Vagina (tissue), 2 donors: ENCODE data around the gene TMEM145. TPM values are rescaled to one million over a fixed set of nuclear protein-coding genes. Genes with fewer than 3 reads are reported as not detected.
A peak's percentile ranks its signal among the peaks of the same experiment; 100 is the strongest.

Experiments used
- DNase-seq, 2 donors: peaks; one replicate each; pipeline ENCODE4 v3.0.0-alpha.2; 2017; ENCODE audit errors: extremely low spot score in 2 of 2
- H3K27ac ChIP-seq: fragments of 200-600 bp; sonication (generic); one replicate; pipeline ENCODE4 v1.5.1; 2019
- H3K27me3 ChIP-seq: fragments of 200-600 bp; sonication (generic); one replicate; pipeline ENCODE4 v1.5.1; 2019
- H3K36me3 ChIP-seq, 2 donors: fragments of 200-600 bp; sonication (generic); one replicate each; pipeline ENCODE4 v1.5.1; 2017 to 2019
- H3K4me1 ChIP-seq: fragments of 200-600 bp; sonication (generic); one replicate; pipeline ENCODE4 v1.5.1; 2019
- H3K4me3 ChIP-seq, 2 donors: fragments of 200-600 bp; sonication (generic); 1 replicate in 1 of 2; 2 replicates in 1 of 2; pipeline ENCODE4 v1.5.1; 2016 to 2019
- H3K9me3 ChIP-seq: fragments of 200-600 bp; sonication (generic); one replicate; pipeline ENCODE4 v1.5.1; 2019
- POLR2A ChIP-seq, 2 donors: fragments of 450-650 bp; IDR thresholded peaks; one replicate each; pipeline ENCODE4 v1.6.1; 2017; ENCODE audit warnings: antibody characterized with exemption in 2 of 2, mild to moderate bottlenecking in 2 of 2, moderate library complexity in 2 of 2
- POLR2AphosphoS5 ChIP-seq, 2 donors: sonication (generic); formaldehyde crosslinking; IDR thresholded peaks; one replicate each; pipeline ENCODE4 v1.9.0; 2017; ENCODE audit warnings: antibody characterized with exemption in 2 of 2, mild to moderate bottlenecking in 2 of 2, low read depth in 1 of 2; ENCODE audit not compliant: insufficient read depth in 1 of 2
- intact Hi-C: fragments of 100-400 bp; cut with DNase I; formaldehyde crosslinking; loops from one replicate; pipeline ENCODE4 v1.15.1; 2023
- total RNA-seq: library from RNA; depleted of rRNA; stranded (reverse); fragments of >200 nt; gene quantifications from one replicate; pipeline ENCODE4 v1.2.3, GENCODE V29; 2016
- TF ChIP-seq, protein P1 (sequence below), 3 experiments: fragments of 450-650 bp in 2 of 3; fragments of 200-600 bp in 1 of 3; sonication (generic) in 1 of 3; IDR thresholded peaks; one replicate each; pipeline ENCODE4 v1.5.1; 2017 to 2019; ENCODE audit warnings: antibody characterized with exemption in 3 of 3, mild to moderate bottlenecking in 2 of 3, moderate library complexity in 2 of 3

Gene TMEM145
- total RNA-seq, 1 donor from 2014 or later = not detected

DNA sequence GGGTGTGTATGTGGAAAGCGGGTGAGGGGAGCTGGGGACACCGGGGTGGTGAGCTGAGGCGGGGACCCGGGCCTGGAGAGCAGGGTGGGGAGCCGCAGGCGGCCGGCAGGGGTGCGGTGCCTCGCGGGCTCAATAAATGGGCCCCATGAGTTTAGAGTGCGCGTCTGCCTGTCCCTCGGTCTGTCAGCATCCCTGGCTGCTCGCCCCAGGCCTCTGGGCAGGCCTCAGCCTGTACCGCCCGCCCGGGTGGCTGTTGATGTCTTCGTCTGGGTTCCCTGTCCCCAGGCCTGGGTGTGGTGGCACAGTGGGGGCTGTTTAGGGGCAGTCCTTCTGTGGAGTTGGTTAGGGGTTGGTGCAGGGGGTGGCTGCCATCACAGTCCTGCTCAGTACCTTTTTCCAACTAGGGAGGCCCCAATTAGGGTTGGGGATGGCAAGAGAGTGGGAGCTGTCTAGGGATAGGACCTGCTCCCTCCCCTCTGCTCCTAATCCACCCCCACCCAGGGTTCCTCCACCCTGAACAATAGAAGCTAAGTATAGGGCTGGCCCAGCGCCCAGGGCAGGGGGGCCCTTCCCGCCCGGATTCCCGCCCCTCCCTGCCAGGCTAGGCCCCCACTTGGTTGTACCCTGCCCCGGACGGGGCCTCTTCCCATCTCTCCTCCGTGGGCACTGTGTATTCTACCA is 31.8 kb upstream of the TMEM145 start:
- Histone ChIP-seq H3K4me3 (peak overlapping the region; percentile 68 to 75), H3K4me1 (peaks cover 83% of the 10 kb centered on the region), H3K27me3 (no peaks in the 10 kb centered on the region), H3K9me3 (no peaks in the 10 kb centered on the region), H3K27ac (peak overlapping the region; percentile 100), H3K36me3 (no peaks in the 10 kb centered on the region)
- TF ChIP-seq POLR2A (IDR thresholded peaks at IDR 0.05) = no peak
- peak in 1 of 2 donors; percentile 30 for TF ChIP-seq POLR2AphosphoS5 (IDR thresholded peaks at IDR 0.05; ENCODE audit: insufficient read depth in 1 of 2, low read depth in 1 of 2)
- TF ChIP-seq, protein P1, sequence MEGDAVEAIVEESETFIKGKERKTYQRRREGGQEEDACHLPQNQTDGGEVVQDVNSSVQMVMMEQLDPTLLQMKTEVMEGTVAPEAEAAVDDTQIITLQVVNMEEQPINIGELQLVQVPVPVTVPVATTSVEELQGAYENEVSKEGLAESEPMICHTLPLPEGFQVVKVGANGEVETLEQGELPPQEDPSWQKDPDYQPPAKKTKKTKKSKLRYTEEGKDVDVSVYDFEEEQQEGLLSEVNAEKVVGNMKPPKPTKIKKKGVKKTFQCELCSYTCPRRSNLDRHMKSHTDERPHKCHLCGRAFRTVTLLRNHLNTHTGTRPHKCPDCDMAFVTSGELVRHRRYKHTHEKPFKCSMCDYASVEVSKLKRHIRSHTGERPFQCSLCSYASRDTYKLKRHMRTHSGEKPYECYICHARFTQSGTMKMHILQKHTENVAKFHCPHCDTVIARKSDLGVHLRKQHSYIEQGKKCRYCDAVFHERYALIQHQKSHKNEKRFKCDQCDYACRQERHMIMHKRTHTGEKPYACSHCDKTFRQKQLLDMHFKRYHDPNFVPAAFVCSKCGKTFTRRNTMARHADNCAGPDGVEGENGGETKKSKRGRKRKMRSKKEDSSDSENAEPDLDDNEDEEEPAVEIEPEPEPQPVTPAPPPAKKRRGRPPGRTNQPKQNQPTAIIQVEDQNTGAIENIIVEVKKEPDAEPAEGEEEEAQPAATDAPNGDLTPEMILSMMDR (IDR thresholded peaks at IDR 0.05) = no peak
- intact Hi-C loops = loop anchor here (2.0 kb wide), 1 partner anchor 26 kb away; the partner anchor contains the start of gene ERF
- no peak for DNase-seq

DNA sequence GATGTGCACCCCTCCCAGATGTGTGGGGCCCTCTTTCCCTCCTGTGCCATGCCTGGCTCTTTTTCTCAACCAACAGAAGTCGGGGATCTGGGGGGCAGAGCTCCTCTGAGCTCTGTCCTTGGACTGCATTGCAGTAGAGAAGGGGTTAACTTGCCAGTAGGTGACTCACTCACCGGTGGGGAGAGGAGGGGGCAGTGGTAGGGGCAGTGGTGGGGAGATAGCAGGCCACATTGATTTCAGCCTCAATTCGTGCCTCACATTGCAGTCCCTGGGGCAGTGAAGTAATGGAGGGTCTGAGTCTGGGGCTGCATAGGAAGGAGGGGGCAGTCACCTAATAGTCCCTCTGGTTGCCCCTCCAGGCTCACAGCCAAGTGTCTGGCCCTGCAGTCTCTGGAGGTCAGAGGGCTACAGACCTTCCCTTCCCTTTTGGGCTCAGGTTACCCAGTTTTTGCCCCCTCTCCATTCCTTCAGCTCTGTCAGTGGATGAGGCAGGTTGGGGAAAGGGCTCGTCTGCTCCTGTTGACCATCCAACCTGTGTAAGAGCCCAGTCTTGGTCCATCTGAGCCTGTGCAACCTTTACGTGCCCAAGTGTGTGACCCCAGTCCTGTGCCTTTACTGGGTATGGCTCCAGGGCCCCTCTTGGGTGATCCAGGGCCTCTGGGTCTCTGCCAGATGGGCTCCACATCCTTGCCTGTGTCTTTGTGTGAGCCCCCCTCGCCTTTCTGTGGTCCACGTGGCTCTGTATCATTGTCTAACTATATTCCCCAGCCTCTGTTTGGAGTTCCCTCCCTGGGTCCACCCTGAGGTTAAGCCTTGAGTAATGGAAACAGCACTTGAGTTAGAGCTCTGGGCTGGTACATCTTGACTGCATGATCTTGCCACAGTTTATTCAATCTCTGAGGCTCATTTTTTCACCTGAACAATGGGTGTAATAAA is 31.0 kb upstream of the TMEM145 start:
- intact Hi-C loops = loop anchor here (2.0 kb wide), 1 partner anchor 27 kb away; the partner anchor contains the start of gene ERF
- Histone ChIP-seq H3K9me3 (no peaks in the 10 kb centered on the region), H3K36me3 (peaks cover 0 to under 1% of the 10 kb centered on the region in 2 donors), H3K27me3 (no peaks in the 10 kb centered on the region), H3K4me3 (peak overlapping the region; percentile 68 to 75), H3K27ac (peak overlapping the region; percentile 100), H3K4me1 (peaks cover 83% of the 10 kb centered on the region)
- TF ChIP-seq POLR2AphosphoS5 (IDR thresholded peaks at IDR 0.05; ENCODE audit: insufficient read depth in 1 of 2, low read depth in 1 of 2) = no peak
- TF ChIP-seq, protein P1 (IDR thresholded peaks at IDR 0.05) = no peak
- no peak for TF ChIP-seq POLR2A (IDR thresholded peaks at IDR 0.05)
- no peak for DNase-seq

DNA sequence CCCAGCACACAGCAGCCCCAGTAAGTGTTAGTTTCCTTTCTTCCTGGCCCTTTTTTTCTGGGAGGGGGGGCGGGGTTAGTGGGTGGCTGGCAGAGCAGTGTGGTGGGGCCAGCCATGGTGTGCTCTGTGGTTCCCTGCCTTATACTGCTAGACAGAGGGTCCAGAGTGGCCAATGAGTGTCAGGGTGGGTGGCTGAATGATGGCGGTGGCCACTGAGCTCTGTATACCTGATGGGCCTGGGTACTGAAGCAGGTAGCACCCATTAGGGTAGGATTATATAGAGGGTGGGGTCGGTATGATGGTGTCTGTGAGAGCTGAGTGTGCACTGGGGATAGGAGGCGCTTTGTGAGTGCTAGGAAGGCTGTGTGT is 30.3 kb upstream of the TMEM145 start:
- intact Hi-C loops = no loop called here
- Histone ChIP-seq H3K4me1 (peaks cover 77% of the 10 kb centered on the region), H3K4me3 (peak overlapping the region; percentile 66 to 90), H3K9me3 (no peaks in the 10 kb centered on the region), H3K27ac (peak overlapping the region; percentile 100), H3K36me3 (peaks cover 0 to 8% of the 10 kb centered on the region in 2 donors), H3K27me3 (no peaks in the 10 kb centered on the region)
- TF ChIP-seq POLR2A (IDR thresholded peaks at IDR 0.05) (no peak), POLR2AphosphoS5 (IDR thresholded peaks at IDR 0.05; ENCODE audit: insufficient read depth in 1 of 2, low read depth in 1 of 2) (no peak)
- TF ChIP-seq, protein P1 (IDR thresholded peaks at IDR 0.05) = no peak
- DNase-seq = no peak

DNA sequence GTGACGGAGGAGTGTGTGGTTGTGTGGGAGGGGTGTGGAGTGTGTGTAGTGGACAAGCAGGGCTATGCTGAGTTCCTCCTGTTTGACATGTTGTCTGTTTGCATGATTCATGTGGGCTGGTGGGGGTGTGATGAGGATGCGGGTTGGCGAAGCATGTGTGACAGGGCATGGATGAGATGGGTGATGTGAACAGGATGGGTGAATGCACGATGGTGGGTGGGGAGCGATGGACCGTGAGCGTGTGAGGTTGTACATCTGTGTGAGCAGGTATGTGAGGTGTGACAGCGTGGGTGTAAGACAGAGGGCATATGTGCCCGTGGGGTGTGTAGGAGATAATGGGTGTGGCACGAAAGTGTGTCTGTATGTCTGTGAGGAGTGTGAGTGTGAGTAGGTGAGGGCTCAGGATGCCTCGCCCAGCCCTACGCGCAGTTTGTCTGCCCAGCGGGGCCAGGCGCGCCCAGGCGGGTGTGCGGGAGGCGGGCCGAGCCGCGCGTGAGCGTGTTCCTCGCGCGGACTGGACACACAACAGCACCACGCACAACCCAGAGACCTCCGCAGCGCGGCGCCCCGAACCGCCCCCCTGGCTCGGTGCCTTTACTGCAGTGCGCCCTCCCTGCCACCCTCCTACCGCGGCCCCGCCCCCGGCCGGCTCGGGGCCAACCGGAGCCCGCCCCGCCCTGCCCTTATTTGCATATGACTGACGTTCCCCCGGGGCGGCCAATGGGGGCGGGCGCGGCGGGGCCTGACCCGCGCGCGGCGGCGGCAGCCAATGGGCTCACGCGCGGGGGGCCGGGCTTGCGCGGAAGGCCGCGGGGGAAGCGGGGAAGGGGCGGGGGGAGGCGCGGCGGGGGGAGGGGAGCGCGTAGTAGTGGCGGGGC is 29.7 kb upstream of the TMEM145 start:
- intact Hi-C loops = no loop called here
- TF ChIP-seq, protein P1 (IDR thresholded peaks at IDR 0.05) = peak in 1 of 3 experiments; percentile 21
- TF ChIP-seq POLR2A (IDR thresholded peaks at IDR 0.05) (peak; percentile 39 to 85), POLR2AphosphoS5 (IDR thresholded peaks at IDR 0.05; ENCODE audit: insufficient read depth in 1 of 2, low read depth in 1 of 2) (peak in 1 of 2 donors; percentile 96)
- H3K27ac ChIP-seq = peak overlapping the region; percentile 100
- H3K9me3 ChIP-seq = no peaks in the 10 kb centered on the region
- no peak for DNase-seq
- H3K4me1 ChIP-seq = peaks cover 70% of the 10 kb centered on the region
- peak overlapping the region; percentile 66 to 90 for H3K4me3 ChIP-seq
- peaks cover 0 to 14% of the 10 kb centered on the region in 2 donors for H3K36me3 ChIP-seq
- H3K27me3 ChIP-seq = no peaks in the 10 kb centered on the region
